Stimulated activated CD8-positive, alpha-beta memory T cell treated with anti-CD3 and anti-CD28 coated beads, Interleukin-2, amount 100 ng/mL, for 1 hour (primary cell): ENCODE measurements around the gene KCNT1.
"Not testable (repeated sequence)": the region's sequence is repeated elsewhere in the genome, so short reads cannot be mapped to it uniquely, and the experiment has no call there.

Source experiments
- DNase-seq, 2 donors: peaks; one replicate each; pipeline ENCODE4 v3.0.0-alpha.2; 2020; ENCODE audit warnings: low read depth in 2 of 2

The KCNT1 gene

DNA sequence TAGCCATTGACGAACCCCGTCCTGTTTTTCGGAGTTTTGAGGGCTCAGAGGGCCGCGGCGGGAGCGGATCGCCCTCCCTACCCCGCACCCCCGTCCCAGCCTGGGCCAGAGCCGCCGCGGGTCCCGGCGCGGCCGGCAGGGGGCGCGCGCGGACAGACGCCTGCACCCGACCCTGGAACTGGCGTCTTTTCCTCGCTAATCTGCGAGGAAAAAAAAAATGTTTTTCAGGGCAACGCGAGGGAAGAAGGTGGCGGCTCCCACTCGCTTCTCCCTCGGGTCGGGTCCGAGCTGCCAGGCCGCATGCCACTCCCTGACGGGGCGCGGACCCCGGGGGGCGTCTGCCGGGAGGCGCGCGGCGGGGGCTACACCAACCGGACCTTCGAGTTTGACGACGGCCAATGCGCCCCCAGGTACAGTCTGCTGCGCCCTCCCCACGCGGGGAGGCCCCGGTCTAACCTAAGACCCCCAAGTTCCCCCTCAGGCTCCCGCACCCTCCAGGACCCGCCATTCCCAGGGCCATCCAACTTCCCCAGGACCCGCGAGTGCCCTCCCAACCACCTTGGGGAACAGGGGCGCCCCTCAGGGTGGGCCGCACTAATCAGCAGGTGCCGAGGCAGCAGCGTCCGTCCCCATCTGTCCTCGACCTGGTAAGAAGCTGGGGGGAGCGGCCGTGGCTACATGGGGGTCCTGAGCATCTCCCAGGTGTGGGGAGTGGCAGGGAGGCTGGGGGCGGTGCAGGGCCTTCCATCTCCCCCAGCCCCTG lies at the start of gene KCNT1:
Gene KCNT1, plus strand, starts transcription at position 227 of the 763 bp plus-strand sequence. Its CDS starts 74 bp downstream, at position 301.
- peak; percentile 26 for DNase-seq

GRCh38 chr9:135655317-135655716 lies 46.7 kb upstream of the KCNT1 start:
- DNase-seq, result no peak

DNA sequence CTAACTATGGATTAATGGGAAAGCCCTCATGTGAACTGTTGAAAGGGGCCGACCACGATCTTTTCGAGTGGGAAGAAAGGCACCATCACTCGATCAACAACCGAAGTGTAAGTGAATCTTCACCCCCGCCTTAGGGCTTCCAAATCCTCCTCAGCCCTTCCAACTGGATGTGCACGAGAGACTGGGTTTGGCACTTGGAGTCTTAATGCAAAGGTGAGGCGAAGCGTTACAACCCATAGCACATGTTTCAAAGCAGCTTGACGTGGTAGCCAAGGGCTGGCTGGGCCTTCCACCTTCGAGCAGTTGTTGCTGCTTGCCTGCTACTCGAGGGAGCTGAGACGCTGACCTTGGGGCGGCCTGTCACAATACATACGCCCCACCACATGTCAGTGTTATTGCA lies 44.6 kb upstream of the KCNT1 start:
- DNase-seq, result no peak

- no peak for DNase-seq
Measured at GRCh38 chr9:135659252-135659651, 42.7 kb upstream of the KCNT1 start.

DNA sequence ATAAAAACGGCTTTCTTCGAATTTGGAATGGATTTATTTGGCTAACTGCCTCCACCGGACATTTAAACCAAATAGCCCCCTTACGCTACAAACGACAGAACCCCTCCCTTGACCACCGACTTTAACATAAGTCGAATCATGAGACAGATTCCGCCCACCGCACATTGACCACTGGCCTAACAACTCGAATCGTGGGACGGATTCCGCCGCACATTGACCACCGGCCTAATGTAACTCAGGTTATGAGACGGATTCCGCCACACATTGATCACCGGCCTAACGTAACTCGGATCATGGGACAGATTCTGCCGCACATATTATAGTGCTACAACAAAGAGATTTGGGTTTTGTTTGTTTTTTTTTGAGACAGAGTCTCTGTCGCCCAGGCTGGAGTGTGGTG lies 41.6 kb upstream of the KCNT1 start:
- no peak for DNase-seq

DNA sequence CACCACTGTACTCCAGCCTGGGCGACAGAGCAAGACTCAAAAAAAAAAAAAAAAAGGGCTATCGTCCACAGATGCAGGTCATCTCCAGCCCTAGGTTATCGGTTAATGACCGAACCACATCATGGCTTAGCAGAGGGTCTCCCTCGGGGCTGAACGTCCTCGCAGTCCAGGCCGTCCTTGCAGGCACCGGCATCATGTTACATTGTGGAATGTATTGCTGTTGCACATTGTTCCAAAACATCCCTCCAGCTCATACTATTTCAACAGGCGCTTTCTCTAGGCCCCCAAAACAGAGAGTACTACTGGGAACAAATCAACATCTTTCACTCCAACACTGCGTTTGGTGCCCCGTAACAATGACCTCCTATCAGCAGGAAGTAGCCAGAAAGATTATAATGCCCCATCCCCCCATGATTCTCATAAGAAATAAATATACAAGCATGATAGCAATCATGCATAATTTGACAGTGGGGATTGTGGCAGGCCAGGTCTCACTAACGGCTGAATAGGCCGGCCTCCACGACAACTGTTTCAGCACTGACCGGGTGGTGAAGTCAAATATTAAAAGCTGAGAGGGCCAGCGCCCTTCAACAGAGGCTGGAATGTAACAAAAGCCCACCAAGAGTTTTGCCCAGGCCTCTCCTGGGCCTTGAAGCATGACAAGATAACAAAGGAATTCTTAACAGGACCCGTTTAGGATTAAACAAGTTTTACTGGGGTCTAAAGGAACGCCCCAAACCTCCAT lies 40.0 kb upstream of the KCNT1 start:
- DNase-seq, result no peak

DNA sequence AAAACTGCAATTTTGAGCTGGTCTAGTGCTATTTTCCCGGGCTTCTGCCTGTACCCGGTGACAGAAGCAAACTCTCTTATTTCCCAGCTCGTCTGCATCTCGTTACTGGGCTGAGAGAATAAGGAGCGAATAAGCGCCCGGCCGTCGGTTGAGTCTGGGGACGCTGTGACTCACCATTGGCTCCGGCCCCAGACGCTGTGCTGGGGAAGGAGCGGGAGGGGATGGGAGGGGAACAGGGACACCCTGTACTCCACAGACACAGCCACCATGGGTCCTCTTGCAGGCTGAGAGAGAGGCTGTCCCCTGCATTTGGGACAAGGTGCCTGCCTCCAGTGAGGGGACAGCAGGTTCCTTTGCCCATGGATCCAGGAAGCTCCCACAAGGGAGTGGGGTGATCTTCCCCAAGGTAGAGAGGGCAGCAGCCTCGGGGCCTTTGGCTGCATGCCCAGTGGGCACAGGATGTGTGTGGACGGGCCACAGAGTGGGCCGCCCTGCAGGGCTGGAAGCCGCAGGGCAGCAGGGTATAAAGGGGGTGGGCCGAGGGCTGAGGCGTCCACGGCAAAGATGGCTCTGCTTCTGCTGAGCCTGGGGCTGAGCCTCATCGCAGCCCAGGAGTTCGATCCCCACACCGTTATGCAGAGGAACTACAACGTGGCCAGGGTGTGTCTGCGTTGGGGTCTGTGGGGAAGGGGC lies 39.1 kb upstream of the KCNT1 start, which contains the start of gene LCN9:
Gene LCN9, plus strand, starts transcription at position 552 of the 693 bp plus-strand sequence. Its CDS starts 13 bp downstream, at position 565.
- no peak for DNase-seq

GRCh38 chr9:135663451-135663770 lies 38.6 kb upstream of the KCNT1 start:
- no peak for DNase-seq

GRCh38 chr9:135663857-135664256 lies 38.1 kb upstream of the KCNT1 start:
- DNase-seq, result no peak

GRCh38 chr9:135664266-135664665 lies 37.7 kb upstream of the KCNT1 start:
- DNase-seq, result no peak

DNA sequence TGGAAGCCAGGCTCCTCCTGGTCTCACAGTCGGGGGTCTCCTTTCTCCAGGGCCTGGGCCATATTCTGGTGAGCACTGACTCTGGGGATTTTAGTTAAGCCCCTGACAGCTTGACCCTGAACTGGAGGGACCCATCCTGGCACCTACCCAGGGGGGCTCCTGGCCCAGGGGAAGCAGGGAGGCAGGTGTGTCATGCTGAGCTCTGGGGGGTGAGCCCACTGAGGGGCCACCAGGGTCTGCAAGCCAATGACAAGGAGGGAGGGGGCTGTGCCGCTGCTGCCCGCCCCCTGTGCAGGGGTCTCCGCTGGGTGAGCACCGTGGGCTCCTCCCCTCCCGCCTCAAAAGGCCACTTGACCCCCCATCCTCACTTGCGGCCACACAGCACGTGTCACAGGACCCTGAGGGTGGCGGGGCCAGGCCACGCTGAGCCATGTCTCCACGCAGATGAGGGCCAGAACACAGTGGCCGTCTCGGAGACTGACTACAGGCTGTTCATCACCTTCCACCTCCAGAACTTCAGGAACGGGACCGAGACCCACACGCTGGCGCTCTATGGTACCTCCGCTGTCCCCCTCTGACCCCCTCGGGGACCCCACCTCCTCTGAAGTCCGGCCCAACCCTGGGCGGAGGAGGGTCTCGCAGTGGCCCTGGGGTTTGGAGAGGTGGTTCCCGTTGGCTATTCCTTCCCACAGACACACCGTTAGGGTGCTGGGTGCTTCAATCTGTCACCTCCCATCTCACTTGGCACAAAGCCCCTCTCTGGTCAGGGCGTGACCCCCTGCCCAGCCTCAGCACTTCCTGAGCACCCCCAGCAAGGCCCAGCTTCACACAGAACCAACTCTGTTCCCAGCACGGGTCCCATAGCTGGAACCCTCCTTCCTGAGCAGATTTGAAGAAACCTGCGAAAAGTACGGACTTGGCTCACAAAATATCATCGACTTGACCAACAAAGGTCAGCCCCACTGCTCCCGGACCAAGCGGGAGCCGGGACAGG lies 36.9 kb upstream of the KCNT1 start:
- no peak for DNase-seq

GRCh38 chr9:135665795-135666189 lies 36.2 kb upstream of the KCNT1 start:
- no peak for DNase-seq

GRCh38 chr9:135666534-135667462 lies 35.2 kb upstream of the KCNT1 start:
- DNase-seq, result no peak

- no peak for DNase-seq
Measured at GRCh38 chr9:135667463-135668001, 34.5 kb upstream of the KCNT1 start.

GRCh38 chr9:135669018-135669417 lies 33.0 kb upstream of the KCNT1 start:
- DNase-seq, result not testable (repeated sequence)

DNA sequence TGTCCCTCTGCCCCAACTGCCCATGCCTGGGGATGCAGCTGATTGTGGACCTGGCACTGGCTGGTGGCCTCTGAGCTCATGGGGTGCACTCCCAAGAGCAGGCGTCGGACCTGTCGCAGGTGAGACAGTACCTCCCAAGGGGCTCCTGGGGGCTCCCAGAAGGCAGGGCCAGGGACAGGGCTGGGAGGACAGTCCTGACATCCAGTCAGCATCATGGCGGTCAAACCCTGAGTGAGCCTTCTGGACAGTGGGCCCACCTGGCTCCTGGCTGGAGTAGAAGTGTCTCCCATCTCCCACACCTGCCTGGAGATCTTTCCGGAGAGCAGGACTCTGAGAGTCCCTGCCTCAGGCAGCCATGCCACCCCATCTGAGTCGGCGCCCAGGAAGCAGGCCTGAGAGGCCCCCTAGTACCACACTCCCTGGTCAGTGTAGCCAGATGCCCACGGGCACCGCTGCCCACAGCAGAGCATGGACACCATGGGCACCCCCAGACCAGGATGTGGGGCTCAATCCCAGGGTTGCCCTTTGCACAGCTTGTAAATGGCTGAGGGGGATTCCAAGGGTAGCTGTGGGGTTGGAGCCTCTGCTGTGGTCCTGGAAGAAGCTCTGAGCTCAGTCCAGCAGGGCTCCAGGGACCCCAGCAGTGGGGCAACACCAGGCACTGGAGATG lies 32.2 kb upstream of the KCNT1 start:
- DNase-seq, result no peak

DNA sequence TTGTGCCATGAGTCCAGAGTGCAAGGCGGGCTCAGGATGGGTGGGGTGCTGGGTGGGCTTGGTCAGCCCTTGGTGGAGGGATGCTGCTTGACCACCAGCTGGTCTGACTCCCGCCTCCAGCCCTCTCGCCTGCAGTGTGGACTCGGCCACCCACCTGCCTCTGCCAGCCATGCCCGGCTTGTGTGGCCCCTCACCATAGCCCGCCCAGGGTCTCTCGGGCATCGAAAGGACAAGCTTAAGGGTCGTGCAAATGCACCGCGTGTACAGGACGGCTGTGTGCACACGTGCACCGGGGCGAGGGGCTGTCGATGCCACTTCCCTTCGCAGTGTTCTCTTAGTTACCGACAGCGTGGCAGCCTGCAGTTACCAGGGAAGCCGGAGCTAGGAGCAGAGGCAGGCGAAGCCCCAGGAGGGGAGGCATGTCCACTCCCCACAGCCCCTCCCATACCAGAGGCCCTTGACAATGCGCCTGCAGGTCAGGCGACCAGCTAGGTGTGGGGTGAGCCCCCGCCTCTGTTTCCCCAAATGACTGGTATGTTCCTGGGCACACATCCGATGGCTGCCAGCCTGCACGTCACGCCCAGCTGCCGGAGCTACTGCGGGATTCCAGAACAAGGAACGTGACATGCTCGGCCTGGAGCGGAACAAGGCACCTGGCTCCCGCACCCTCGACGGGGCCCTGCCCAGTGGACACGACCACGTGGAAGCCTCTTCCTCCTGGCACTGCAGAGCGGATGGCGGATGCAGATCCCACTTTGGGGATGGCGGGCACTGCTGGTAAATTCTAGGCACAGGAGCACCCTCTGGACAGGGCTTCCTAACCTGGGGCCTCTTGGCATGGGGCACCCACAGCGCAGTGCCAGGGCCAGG lies 31.0 kb upstream of the KCNT1 start:
- DNase-seq, result no peak

DNA sequence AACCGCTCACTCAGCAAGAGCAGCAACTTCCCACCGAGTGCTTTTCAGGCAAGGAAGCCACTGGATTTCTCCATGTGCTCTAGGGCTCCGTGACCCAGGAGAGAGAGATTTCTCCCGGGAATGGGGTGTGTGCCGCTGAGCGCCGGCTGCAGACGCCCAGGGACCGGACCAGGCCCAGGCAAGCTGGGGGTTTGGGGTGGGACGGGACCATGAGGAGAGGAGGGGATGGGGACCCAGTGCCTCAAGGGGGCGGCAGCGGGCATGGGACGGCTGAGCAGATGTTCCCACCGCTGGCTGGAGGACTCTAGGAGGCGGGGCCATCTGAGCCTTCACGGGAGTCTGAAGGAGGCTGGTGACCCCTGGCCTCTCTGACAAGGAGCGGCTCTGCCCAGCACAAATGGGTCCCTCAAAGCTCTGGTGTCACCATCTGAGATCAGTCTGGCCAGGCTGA lies 30.4 kb upstream of the KCNT1 start:
- no peak for DNase-seq
